ENCODE measurements around the gene ARHGAP45. TPM values are rescaled to one million over a fixed set of nuclear protein-coding genes. Genes with fewer than 3 reads are reported as not detected.

Gene ARHGAP45
- total and polyA plus RNA-seq, 2 experiments from 2014 or later: 24.7 to 71.8 TPM

- Histone ChIP-seq H4K20me1 (replicated peaks; ENCODE audit: insufficient read depth) (no peaks in the 10 kb centered on the region), H3K4me3 (no peak overlapping the region), H3K27me3 (ENCODE audit: insufficient read depth) (peaks cover 14% of the 10 kb centered on the region), H3K36me3 (ENCODE audit: insufficient read depth) (peaks cover 15% of the 10 kb centered on the region), H3K4me2 (no peak overlapping the region), H3K9me2 (ENCODE audit: insufficient read depth) (no peaks in the 10 kb centered on the region), H3F3A (replicated peaks; ENCODE audit: low read depth) (peaks cover 18% of the 10 kb centered on the region), H2AFZ (no peak overlapping the region), H3K4me1 (ENCODE audit: insufficient read depth) (peaks cover 8% of the 10 kb centered on the region; the same call in 1 of the 2 replicates), H3K79me2 (replicated peaks; ENCODE audit: insufficient read depth) (no peaks in the 10 kb centered on the region), H3K27ac (ENCODE audit: low read depth) (no peak overlapping the region)
- Mint-ChIP-seq H3K4me1 (peaks cover 14% of the 10 kb centered on the region), H3K27me3 (ENCODE audit: insufficient read depth, low read depth, poor library complexity) (peaks cover 17% of the 10 kb centered on the region), H3K36me3 (ENCODE audit: low read depth) (peaks cover 21% of the 10 kb centered on the region), H3K27ac (no peak overlapping the region), H3K9me3 (peaks cover 28% of the 10 kb centered on the region), H3K4me3 (peak overlapping the region; percentile 50)
- DNase-seq (ENCODE audit: low spot score): no peak
- no peak for ATAC-seq
- TF ChIP-seq ETS1 (IDR thresholded peaks at IDR 0.05) (no peak), ZNF114 (CRISPR knock-in tag; IDR thresholded peaks at IDR 0.05) (no peak), EZH2 (IDR thresholded peaks at IDR 0.05; ENCODE audit: low read depth, unreplicated experiment) (no peak)
These were observed 5.0 kb upstream of the ARHGAP45 start for GRCh38 chr19:1061987-1062386.

GRCh38 chr19:1062387-1063029 lies 4.5 kb upstream of the ARHGAP45 start:
- H3K79me2 ChIP-seq (replicated peaks; ENCODE audit: insufficient read depth): no peaks in the 10 kb centered on the region
- TF ChIP-seq CREB1 (CRISPR knock-in tag; IDR thresholded peaks at IDR 0.05; ENCODE audit: low read depth) (peak; percentile 51; the same call in 1 of the 2 replicates), ZNF114 (CRISPR knock-in tag; IDR thresholded peaks at IDR 0.05) (no peak)
- H3K4me1 ChIP-seq (ENCODE audit: insufficient read depth): peaks cover 8% of the 10 kb centered on the region; the same call in 1 of the 2 replicates
- peak; percentile 51 for DNase-seq (ENCODE audit: low spot score)
- H3K27me3 ChIP-seq (ENCODE audit: insufficient read depth): peaks cover 14% of the 10 kb centered on the region
- H3K27ac ChIP-seq (ENCODE audit: low read depth): no peak overlapping the region
- peaks cover 18% of the 10 kb centered on the region for H3F3A ChIP-seq (replicated peaks; ENCODE audit: low read depth)
- no peaks in the 10 kb centered on the region for H3K9me2 ChIP-seq (ENCODE audit: insufficient read depth)
- Mint-ChIP-seq H3K27me3 (ENCODE audit: insufficient read depth, low read depth, poor library complexity) (peaks cover 17% of the 10 kb centered on the region), H3K27ac (no peak overlapping the region), H3K4me3 (peak overlapping the region; percentile 50), H3K36me3 (ENCODE audit: low read depth) (peaks cover 16% of the 10 kb centered on the region), H3K9me3 (peaks cover 23% of the 10 kb centered on the region), H3K4me1 (peaks cover 14% of the 10 kb centered on the region)
- ATAC-seq: peak; percentile 27
- no peak overlapping the region for H3K4me2 ChIP-seq
- peaks cover 10% of the 10 kb centered on the region for H3K36me3 ChIP-seq (ENCODE audit: insufficient read depth)
- no peak overlapping the region for H2AFZ ChIP-seq
- H4K20me1 ChIP-seq (replicated peaks; ENCODE audit: insufficient read depth): no peaks in the 10 kb centered on the region
- no peak overlapping the region for H3K4me3 ChIP-seq

GRCh38 chr19:1063030-1063908 lies 3.7 kb upstream of the ARHGAP45 start:
- no peak for ATAC-seq
- no peak overlapping the region for H2AFZ ChIP-seq
- H3K79me2 ChIP-seq (replicated peaks; ENCODE audit: insufficient read depth): no peaks in the 10 kb centered on the region
- H3K9me2 ChIP-seq (ENCODE audit: insufficient read depth): no peaks in the 10 kb centered on the region
- H4K20me1 ChIP-seq (replicated peaks; ENCODE audit: insufficient read depth): no peaks in the 10 kb centered on the region
- H3K4me1 ChIP-seq (ENCODE audit: insufficient read depth): peaks cover 8% of the 10 kb centered on the region; the same call in 1 of the 2 replicates
- peaks cover 5% of the 10 kb centered on the region; the same call in 1 of the 2 replicates for H3K36me3 ChIP-seq (ENCODE audit: insufficient read depth)
- Mint-ChIP-seq H3K27ac (no peak overlapping the region), H3K9me3 (peaks cover 15% of the 10 kb centered on the region; the same call in 2 of the 3 replicates), H3K4me1 (peaks cover 17% of the 10 kb centered on the region), H3K4me3 (peak overlapping the region; percentile 41; the same call in 1 of the 3 replicates), H3K36me3 (ENCODE audit: low read depth) (peaks cover 8% of the 10 kb centered on the region; the same call in 2 of the 3 replicates), H3K27me3 (ENCODE audit: insufficient read depth, low read depth, poor library complexity) (peaks cover 19% of the 10 kb centered on the region)
- peaks cover 14% of the 10 kb centered on the region for H3K27me3 ChIP-seq (ENCODE audit: insufficient read depth)
- H3K4me2 ChIP-seq: no peak overlapping the region
- DNase-seq (ENCODE audit: low spot score): peak; percentile 43
- no peak overlapping the region for H3K4me3 ChIP-seq
- H3K27ac ChIP-seq (ENCODE audit: low read depth): no peak overlapping the region; the same call in 1 of the 2 replicates
- H3F3A ChIP-seq (replicated peaks; ENCODE audit: low read depth): peaks cover 18% of the 10 kb centered on the region
- TF ChIP-seq ZNF114 (CRISPR knock-in tag; IDR thresholded peaks at IDR 0.05): no peak
- no peak for TF ChIP-seq ETS1 (IDR thresholded peaks at IDR 0.05)
- no peak for TF ChIP-seq ZNF331 (CRISPR knock-in tag; IDR thresholded peaks at IDR 0.05; ENCODE audit: low read depth)
- TF ChIP-seq EZH2phosphoT487 (IDR thresholded peaks at IDR 0.05; ENCODE audit: unreplicated experiment): no peak
- TF ChIP-seq STAT1 (IDR thresholded peaks at IDR 0.05; ENCODE audit: unreplicated experiment): no peak
- no peak for TF ChIP-seq NANOG (IDR thresholded peaks at IDR 0.05; ENCODE audit: borderline replicate concordance)
- TF ChIP-seq JUNB (IDR thresholded peaks at IDR 0.05; ENCODE audit: unreplicated experiment): no peak
- TF ChIP-seq POLR2AphosphoS5 (IDR thresholded peaks at IDR 0.05; ENCODE audit: low read depth): no peak
